Myocyte (in vitro differentiated cells): ENCODE measurements around the gene ACSL6. TPM values are rescaled to one million over a fixed set of nuclear protein-coding genes. Genes with fewer than 3 reads are reported as not detected.
A peak's percentile ranks its signal among the peaks of the same experiment; 100 is the strongest.

Experiments
- DNase-seq: peaks from one replicate; pipeline ENCODE4 v3.0.0-alpha.2; 2012; ENCODE audit warnings: low read depth
- total RNA-seq: library from RNA; depleted of rRNA; stranded (reverse); fragments of >200 nt; gene quantifications from 2 replicates; pipeline ENCODE4 v1.2.3, GENCODE V29; 2014

Gene ACSL6
- total RNA-seq, 1 donor from 2014 or later, result 1.3 TPM

- no peak for DNase-seq
Measured at GRCh38 chr5:132017738-132018625, 6.5 kb upstream of the ACSL6 start.

DNA sequence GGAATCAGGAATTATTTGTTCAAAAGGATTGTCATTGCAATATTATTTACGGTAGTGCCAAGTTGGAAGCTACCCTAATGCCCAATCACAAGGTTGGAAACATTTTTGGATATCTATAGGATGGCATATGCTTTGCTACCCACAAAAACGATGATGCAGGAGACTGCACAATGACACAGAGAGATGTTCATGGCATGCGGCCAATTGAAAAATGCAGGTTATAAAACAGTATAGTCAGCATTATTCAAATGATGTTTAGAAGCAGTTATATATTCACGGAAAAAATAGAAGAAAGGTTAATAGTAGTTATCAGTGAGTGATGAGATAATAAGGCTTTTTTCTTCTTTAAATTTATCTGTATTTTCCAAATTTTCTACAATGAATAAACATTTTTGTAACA lies 5.9 kb upstream of the ACSL6 start:
- no peak for DNase-seq

DNA sequence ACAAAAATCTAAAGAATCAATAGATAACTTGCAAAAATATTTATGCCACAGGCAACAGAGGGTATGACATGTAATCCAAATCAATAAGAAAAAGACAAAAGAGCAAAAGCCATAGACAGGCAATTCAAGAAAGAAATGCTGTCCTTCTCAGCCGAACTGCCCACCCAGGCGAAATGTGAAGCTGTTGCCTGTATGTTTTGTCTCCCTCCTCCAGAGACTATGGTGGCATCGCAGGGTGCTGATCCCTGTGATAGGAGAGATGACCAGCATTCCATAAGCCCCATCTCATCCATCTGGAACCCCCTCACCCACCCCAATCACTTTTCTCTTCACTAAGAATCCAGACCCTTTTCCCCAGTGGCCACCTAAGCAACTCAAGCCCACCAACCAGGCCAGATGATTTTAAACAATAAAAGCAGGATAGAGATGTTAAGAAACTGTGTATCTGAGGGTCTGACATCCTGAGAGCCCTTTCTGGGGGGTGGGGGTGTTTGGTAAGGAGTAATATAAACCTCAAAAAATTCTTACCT lies 5.3 kb upstream of the ACSL6 start:
- no peak for DNase-seq

- DNase-seq, result no peak
Measured at GRCh38 chr5:132013711-132014110, 2.3 kb upstream of the ACSL6 start.

- peak; percentile 49 for DNase-seq
Measured at GRCh38 chr5:132013006-132013689, 1.7 kb upstream of the ACSL6 start.

DNA sequence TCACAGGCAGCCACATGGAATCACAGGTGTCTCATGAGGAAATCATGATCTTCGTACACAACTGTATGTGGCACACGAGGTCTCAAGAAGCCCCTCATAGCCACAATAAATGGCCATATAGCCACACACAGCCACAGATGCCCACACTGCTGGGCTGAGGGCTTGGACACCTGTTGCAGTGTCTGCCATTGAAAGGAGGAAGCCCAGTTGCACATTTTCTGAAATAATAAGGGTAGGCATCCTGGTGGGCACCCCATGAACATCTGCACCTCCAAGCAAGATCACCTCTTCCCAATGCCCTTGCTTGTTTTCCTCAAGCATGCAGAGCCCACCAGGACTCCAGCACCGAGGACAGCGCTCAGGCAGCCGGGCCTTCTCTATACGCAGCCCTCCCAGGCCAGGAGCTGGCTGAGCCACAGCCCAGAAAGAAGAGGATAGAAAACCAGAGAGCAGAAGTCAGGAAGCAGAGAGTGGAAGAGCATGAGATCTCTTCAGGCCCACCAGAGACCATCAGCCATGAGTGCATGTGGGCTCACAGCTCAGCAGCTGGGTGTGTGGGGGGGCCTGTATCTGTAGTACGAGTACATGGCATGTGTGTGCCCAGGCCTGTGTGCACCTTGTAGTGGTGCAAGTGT lies 1.0 kb upstream of the ACSL6 start:
- DNase-seq, result peak; percentile 74

DNA sequence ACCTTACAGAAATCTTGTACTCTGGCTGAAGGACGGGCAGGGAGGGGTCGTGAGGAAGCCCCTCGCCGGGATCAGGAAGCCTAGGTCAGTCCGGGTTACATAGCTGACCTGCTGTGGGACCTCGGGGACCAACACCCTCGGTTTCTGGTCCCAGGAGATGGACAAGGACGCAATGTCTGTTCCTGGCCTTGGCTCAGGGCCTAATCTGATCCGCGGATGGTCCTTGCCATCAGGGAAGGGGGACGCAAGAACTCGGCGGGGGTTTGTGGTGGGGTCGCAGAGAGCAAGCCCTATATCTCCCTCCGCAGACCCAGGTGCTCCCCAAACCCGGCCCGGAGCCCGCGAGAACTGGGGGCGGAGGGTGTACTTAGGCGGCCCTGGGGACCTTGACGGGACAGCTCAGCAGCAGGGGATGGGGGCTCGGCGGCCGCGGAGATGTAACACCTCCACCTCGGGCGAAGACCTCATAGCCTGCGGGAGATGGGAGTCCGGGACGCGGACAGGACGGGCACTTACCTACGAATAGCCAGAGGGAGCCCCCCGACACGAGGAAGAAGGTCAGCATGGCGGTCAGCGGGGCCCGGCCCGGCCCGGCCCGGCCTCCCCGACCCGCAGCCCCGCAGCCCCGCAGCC lies 353 bp downstream of the ACSL6 start:
- DNase-seq, result no peak

- no peak for DNase-seq
Measured at GRCh38 chr5:132010645-132010988, 841 bp downstream of the ACSL6 start.

- DNase-seq, result no peak
Measured at GRCh38 chr5:132009706-132010405, 1.6 kb downstream of the ACSL6 start.

DNA sequence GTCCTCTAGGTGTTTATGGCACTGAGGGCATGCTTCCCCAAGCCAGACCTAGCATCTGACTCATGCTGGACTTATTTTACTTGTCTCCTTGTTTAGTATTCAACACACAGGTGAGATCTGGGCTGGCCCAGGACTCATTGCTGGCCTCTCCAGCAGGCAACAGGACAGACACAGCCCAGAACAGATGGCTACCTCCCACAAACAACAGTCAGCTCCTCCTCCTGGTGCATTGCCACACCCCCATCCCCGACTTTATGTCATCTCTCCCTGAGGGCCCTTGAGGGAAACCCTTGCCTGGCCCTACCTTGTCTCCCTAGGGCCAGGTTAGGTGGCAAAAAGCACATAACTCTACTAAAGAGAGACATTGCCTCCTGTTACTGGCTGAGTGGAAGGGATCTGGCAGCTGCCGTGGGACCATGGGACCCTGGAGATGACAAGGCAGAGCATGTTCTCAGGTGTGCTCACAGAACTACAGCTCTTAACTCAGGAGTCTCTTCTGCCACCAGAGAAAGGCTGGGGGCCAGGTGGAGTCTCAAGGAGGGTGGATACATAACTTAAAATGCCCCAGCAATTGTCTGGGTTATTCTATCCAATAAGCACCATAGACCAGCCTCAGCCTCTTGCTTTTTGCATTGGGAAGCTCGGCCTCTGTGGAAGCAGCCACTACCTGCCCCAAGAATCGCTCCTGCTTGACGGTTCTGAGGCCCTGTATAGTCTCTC lies 2.3 kb downstream of the ACSL6 start:
- DNase-seq, result no peak

DNA sequence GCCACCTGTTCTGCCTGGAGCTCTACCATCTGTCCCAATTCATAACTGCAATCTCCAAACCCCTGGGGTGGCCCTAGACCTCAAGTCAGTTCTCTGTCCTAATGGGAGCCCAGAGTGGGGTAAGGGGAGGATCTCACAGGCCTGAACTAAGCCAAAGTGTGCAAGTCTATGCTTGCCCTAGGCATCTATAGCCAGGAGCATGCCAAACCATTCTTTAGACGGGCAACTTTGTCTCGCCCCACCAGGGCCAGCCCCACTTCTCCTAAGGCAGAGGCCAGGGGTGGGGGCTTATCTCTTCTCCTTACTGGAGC lies 3.3 kb downstream of the ACSL6 start:
- no peak for DNase-seq

- DNase-seq, result peak; percentile 87
Measured at GRCh38 chr5:132007399-132008162, 3.9 kb downstream of the ACSL6 start.

GRCh38 chr5:132006331-132007120 lies 4.9 kb downstream of the ACSL6 start:
- DNase-seq, result no peak

DNA sequence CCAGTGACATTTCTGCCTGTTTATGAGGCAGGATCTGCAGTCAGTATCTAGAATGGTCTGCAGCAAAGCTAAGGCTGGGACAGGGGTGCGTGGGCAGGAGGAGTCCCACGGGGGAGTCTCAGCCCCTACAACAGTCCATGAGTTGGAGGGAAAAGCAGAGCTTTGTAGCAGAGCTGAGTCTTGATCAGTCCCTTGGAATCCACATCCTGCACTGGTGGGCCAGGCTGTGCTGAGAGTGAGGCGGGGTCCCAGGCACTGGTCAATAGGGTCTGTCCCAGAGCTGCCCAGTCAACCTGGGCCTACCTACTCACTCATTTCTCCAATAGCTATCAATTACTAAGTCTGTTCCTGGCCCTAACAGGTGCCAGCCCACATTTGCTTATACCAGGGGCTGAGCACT lies 5.9 kb downstream of the ACSL6 start:
- DNase-seq, result no peak

- DNase-seq, result no peak
Measured at GRCh38 chr5:132003982-132004381, 7.5 kb downstream of the ACSL6 start.

DNA sequence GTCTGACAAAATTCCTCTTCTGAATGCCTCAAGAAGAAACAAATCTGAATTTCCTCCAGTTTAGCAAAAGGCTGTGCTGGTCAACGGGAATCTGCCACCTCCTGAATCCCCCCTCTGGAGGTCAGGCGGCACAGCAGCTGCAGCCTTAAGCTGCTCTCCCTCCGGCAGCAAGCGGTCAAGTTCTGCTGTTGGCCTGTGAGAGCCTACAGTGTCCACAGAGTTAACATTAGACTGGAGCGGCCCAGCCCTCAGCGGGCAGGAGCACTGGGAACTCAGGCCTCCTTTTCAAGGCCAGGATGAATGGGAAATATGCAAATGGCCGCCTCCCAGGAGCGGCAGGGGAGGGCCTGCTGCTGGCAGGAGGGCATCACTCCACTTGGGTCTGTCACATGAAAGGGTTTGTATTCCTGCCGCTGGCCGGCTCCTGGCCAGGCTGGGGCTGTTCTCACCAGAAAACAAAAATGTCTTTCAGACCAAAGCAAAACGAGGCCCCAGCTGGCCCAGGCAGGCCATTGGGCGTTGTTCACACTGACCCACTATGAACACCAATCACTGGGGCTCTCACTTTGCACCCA lies 8.2 kb downstream of the ACSL6 start:
- DNase-seq, result peak; percentile 62

GRCh38 chr5:132002757-132003156 lies 8.7 kb downstream of the ACSL6 start:
- no peak for DNase-seq
